HG03064 (cell line): ENCODE data around the gene BARD1.
"Not testable (repeated sequence)": the region's sequence is repeated elsewhere in the genome, so short reads cannot be mapped to it uniquely, and the experiment has no call there.

ENCODE experiments used
- ATAC-seq: cut with Tn5 transposase; IDR thresholded peaks from one replicate; pipeline ENCODE4 v1.9.1; 2021; ENCODE audit warnings: low read depth; ENCODE audit not compliant: unreplicated experiment

BARD1 gene

DNA sequence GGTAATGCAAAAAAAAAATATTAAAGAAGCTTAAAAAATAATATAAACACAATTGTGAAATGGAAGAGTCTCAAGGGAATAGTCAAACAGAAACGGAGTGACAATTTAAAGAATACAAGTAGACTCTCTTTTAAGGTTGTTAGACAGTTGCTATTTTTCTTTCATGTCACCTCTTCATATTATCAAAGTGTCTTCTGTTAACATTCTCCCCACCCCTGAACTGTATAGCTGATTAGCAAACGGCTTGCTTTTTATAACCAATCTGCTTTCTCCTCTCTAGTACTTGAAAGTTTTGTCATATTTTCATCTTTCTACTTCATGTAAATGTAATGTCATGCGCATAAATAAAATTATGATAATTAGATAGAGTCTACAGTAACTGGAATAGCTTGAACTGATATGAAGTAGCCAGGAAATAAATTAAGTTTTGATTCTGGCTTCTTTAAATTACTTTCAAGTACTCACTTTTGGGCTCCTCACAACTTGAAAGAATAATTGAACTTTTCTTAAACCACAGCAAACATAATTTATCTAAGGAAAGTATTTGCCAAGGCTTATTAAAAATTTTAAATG lies 37.0 kb downstream of the BARD1 start:
- ATAC-seq, result no peak

DNA sequence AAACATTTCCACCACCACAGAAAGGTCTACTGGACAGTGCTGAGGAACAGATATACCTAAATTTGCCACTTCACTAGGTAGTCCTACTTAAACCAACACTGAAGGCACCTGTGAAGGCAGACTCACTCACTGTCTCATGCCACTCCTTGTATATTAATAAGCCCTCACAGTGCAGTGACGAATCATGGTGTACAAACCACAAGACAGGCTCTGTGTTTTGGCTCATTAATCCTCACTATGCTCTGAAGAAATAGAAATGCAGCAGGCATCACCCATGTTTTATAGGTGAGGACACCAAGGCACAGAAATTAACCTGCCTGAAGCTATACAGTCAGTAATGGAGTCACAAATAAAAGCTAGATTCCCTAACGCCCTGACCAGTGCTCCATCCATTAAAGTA lies 44.3 kb downstream of the BARD1 start:
- ATAC-seq, result no peak

DNA sequence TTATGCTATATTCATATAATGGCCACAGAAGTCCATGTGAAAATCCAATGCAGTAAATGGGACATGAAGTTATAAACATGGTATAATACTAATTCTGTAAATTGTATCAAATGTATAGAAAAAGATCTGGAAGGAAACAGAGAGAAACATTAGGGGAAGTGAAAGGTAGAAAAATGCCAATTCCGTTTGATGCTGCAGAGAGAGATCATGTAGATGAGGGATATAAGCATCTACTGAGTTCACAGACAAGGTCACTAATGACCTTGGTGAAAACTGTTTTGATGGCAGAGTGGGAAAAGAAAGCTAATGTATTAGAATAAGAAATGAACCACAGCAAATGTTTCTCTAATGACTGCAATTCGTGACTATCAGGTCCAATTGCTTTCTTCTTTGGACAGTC lies 56.0 kb downstream of the BARD1 start:
- no peak for ATAC-seq

DNA sequence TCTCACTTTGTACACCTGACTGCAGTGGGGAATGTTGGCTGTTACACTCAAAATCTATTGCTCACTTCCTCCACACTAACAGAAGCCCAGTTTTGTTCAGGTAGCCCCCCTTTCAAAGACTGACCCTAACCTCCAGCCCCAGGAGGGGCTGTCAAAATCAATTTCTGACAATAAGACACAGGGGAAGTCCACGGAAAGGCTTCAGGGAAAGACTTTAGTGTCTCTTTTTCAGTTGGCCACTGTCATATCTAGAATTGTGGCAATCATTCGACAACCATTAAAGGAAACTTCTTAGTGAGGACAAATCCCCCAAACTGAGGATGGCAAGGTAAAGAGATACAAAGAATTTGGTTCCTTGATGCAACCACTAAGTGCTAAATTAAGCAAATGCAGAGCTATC lies 59.0 kb downstream of the BARD1 start:
- no peak for ATAC-seq

DNA sequence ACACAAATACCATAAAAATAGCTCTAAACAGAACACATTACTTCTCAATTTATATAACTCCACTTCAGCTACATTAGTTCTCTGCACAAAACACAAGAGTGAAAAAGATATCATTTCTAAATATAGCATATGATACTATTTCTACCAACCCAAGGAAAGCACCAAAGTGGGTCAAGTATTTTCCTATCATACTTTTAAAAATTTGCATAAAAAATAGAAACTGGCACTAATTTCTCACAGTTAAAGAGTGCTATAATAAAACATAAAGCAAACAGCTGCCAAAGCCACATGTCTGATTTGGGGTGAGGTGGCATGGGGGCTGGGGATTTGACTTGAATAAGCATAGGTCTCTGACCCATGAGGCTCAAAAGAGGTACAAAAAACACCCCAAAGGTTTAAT lies 61.5 kb downstream of the BARD1 start:
- no peak for ATAC-seq

DNA sequence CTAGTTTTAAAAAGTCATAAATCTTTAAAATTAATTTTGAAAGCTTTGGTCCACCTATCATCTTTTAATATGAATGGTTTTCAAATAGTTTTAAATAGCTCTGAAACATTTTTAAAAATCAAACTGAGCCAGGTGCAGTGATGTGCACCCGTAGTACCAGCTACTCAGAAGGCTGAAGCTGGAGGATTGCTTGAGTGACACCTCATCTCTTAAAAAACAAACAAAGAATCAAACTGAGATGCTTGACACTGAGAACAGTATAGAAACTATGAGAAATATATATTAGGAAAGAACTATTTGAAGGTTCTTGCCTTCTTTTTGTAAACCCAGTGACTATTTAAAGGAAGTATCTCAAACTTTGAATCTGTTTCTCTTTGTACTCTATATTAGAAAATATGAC lies 67.4 kb downstream of the BARD1 start:
- ATAC-seq, result no peak

DNA sequence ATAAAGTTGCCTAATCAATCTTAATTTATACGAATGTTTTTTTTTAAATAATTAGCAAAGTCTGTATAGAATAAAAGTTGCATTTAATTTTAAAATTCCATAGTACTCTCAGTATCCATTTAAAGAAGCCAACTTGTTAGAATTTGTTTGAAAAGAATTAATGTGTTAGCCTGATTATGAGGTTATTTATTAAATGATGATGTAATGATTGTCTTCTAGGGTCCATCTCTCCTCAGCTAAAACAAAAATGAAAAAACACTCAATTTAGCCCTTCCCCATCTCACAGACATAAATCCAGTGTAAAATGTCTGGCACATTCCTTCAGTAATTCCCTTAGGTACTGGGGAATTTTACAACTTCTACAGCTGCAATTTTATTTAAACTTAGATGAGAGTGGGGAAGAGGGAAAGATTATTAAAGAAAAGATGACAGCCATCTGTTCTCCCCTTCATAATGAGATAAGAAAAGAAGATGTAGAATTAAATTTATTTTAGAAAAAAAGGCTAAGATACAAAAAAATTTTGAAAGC lies 68.6 kb downstream of the BARD1 start:
- no peak for ATAC-seq

DNA sequence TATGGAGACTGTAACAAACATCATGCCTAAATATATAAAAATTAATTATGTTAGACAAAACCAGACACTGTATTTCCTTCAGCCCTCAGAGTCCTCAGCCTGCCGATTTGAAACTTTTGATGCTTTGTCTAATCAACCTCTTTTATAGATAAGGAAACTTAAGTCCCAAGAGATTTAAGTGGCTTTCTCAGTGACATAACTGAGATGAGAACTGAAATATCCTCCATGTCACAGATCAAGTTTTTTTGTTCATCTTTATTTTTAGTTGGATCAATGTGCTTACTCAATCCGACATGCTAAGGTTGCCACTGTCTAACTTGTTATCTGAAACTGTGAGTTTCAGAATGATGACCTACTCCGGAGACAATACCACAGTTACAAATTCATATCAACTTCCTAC lies 72.3 kb downstream of the BARD1 start:
- peak; percentile 95 for ATAC-seq

DNA sequence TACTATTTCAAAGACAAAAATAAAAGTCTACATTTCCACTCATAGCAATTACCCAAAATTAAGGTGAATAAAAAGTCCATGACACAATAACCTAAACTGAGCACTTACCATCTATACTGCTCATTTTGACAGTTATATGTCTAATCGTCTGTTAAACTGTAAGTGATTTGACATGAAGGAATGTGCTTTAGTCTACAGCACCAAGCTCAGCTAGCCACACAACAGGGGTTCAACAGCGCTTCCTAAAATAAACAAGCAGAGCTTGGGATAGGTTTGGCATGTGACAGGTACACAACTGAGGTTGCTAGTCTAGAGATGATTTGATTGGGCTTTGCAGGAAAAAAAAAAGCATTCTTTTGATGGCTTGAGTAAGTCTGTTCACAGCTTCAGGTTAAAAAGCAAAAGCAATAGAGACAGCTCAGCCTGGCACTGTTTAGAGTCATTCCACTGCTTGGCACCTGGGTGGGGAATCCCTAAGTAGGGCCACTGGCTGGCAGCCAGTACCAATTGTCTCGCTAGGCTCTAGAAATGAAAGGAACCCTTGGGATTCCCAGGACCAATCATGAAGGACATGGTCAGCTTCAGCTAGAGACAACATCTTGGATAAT lies 78.6 kb downstream of the BARD1 start:
- no peak for ATAC-seq

DNA sequence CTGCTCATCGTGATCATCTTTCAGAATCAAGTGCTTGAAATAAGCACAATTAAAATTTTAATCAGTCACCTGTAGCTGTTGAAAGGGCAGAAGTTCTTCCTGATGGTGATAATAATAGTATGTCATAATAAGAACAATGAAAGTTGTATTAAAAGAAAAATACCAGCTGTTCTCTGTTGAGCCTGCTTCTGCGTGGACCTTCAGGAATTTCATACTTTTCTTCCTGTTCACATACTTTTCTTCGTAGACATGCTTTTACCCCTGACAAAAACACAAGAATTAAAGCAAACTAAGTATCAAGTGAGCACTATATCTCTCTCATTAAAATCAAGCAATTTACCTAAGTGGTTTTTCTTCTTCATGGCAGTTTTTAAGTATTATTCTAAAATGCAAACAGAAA lies 79.2 kb downstream of the BARD1 start:
- no peak for ATAC-seq

DNA sequence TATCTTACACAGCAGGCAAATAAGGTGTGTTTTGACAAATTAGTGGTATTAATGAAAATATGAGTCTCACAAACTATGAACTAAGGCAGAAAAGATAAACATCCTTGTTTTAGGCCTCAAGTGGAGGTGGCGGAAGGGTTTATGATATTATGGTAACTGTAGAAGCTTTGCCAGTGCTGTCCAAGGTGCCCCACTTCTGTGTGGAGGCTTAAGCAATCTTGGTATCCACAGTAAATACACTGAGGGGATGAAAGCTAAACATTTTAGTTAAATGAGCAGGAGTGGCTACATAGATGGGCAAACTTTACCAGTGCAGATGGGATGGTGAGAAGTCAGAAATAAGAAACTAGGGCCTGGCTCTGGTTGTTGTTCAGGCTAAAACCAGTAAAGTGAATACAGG lies 84.7 kb downstream of the BARD1 start:
- ATAC-seq, result no peak

DNA sequence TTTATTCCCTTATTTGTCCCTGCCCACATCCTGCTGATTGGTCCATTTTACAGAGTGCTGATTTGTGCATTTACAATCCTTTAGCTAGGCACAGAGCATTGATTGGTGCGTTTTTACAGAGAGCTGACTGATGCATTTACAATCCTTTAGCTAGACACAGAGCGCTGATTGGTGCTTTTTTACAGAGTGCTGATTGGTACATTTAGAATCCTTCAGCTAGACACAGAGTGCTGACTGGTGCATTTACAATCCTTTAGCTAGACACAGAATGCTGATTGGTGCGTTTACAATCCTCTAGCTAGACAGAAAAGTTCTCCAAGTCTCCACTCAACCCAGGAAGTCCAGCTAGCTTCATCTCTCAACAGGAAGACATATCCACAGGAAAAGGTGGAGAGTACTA lies 91.6 kb downstream of the BARD1 start:
- not testable (repeated sequence) for ATAC-seq

DNA sequence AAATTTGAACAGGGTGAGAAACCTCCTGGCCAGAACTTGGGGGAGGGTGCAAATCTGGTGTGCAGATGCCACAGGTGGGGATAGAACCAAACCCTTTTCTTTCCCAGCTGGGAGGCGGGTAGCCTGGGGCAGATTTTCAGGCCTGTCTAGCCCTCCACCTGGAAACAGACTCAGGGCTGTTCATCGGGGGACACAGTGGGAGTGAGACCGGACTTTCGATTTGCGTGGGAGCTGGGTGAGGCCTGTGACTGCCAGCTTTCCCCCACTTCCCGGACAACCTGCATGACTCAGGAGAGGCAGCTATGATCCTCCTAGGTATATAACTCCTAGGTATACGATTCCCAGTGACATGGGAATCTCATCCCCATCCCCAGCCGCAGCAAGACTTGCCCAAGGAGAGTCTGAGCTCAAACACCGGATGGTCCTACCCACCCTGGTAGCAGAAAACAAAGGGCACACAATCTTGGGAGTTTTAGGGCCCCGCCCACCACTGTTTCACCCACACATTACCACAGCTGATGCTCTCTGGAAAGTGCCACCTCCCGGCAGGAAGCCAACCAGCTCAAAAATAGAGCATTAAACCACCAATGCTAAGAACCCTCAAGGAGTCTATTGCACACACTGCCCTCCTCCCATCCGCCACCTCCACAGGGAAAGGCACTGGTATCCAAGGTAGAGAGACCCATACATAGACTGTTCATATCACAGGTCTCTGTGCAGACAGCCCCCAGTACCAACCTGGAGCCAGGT lies 92.5 kb downstream of the BARD1 start:
- no peak for ATAC-seq

DNA sequence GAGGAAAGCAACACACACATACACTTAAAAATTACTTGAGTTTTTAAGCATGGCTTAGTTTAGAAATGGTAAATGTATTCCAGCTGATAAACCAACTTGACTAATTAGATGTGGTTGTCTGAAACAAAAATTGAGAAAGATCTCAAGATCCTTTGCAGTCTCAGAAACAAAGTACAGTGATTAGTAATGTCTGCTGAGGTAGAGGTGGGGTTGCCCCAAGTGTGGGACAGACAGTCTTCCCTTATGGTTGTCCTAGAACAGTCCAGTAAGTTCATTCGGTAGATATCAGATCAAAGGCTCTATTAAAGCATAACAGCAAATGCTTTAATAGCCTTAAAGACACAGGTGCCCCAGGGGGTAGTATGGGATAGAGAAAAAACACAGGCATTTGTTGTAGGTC lies 94.5 kb downstream of the BARD1 start:
- no peak for ATAC-seq

DNA sequence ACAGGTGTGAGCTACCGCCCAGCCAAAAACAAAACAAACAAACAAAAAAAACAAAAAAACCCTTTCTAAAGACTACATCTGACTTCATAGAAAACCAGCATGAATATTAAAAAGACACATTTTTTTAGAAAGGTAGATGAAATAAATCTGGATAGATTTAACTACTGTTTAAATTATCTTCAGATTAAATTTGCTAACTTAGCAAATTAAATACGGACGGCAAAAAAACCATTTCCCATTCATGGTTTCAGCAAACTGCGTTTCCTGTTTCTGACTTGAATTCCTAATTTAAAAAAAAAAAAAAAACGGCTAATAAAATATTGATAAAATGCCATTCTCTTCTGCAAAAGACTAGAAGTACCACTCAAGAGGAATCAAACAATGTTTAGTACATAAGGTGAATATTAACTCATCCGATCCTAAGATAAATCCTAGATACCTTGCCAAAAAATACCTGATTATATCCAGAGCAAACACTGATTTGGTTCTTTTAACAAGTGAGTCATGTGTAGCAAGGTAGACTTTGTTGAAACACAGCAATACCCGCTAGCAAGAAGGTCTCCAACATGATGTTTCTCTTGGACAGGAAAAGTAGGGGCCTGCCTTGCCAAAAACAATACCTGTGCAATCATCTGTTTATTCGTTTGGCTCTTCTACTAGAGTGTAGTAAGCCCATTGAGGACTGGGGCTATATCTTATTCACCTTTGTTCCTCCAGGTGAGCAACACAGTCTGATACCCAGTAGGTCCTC lies 96.2 kb downstream of the BARD1 start:
- no peak for ATAC-seq

DNA sequence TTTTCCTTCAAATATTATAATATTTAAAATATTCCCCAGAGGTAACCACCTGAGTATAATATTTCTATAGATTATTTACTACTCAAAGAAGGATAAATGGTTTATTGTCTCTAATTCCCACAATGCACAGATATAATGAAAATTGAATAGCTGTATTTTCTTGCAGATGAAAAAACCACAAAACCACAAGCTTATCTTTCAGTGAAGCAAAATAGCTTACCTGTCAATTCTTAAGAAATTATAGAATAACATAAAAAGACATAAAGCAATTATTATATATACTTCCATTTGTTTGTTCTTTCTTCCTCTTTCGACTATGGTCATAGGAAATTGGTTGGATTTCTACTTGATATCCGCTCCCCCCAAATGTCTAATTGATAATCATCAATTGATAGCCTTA lies 98.8 kb downstream of the BARD1 start:
- no peak for ATAC-seq

DNA sequence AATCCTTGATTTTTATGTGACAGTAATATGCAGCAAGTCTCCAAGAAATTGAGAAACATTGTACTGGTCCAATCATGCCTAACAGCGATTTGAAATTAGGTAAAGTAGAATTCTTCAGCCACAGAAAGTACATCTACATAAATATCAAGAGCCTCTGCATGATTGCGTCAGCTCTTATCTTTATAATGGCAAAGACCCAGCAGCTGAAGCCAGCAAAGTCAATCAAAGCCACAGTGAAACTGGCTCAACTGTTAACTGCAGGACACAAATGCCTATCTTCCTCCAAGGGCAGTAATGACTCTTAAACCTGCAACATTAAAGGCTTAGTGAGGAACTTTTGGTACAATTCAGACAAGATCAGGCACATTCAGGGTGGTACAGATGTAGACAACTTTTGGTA lies 102.5 kb downstream of the BARD1 start:
- ATAC-seq, result no peak

DNA sequence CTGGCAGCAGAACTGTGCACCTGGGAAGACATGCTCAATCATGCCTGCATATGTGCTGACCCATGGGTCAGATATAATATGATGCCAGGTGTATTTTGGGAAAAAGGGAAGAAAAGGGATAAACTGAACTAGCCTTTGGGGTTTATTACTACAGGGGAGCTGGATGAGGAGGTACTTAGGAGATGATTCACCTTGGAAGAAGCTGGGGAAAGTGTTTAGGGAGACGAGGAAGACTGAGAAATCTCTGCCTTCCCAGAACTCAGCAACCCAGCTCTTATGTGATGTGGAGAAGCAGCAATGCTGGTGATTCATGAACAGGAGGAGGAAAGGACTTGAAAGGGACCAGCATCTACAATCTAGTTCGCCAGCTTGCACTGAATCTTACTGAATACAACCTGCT lies 110.2 kb downstream of the BARD1 start:
- no peak for ATAC-seq

DNA sequence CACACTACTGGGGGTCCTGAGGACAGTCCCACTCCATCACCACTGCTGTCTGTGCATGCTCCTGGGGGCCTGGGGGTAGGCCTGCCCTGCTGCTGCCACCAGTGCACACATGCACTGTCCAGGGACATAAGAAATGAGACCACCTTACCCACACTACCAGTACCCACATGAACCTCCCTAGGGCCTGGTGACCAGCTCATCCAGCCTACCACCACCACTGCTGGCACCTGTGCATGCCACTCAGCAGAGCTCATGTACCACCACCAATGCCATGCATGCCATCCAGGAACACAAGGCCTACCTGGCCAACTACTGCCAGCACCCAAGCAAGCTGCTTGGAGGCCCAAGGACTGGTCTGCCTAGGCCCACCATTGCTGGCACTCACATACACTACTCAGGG lies 112.8 kb downstream of the BARD1 start:
- ATAC-seq, result no peak

DNA sequence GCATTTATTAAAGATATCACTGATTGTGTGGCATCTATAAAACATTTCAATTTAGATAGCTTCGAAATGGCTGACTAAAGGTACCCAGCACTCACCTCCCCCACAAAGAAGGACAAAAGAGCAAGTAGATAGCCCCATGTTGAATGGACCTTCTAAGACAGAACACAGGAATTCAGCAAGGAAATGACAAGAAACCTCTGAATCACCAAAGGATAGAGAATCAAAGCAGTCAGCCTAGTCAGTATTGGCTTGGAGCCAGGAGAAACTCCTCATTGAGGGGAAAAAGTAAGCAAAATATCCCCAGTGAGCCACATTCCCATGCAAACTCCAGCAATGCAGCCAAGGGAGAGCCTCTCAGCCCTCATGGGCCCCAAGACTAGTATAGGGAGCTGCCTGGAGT lies 113.7 kb downstream of the BARD1 start:
- ATAC-seq, result no peak

DNA sequence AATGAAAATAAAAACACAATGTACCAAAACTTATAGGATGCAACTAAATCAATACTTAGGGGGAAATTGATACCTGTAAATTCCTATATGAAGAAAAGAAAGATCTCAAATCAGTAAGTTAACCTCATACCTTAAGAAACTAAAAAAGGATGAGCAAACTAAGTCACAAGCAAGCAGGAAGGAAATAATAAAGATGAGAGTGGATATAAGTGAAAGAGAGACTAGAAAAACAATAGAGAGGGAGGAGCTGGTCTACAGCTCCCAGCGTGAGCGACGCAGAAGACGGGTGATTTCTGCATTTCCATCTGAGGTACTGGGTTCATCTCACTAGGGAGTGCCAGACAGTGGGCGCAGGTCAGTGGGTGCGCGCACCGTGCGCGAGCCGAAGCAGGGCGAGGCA lies 125.9 kb downstream of the BARD1 start:
- ATAC-seq, result peak; percentile 76
